OCI-LY3 (cell line): ENCODE measurements around the gene RAP1A.
"Not testable (repeated sequence)": the region's sequence is repeated elsewhere in the genome, so short reads cannot be mapped to it uniquely, and the experiment has no call there.

ENCODE experiments used
- H2AFZ ChIP-seq: fragments of 200-600, 300-600 bp; shearing (Covaris generic); 2 replicates; pipeline ENCODE4 v1.6.0; 2014; ENCODE audit warnings: antibody characterized with exemption, low read depth, low read length
- H3K27ac ChIP-seq: fragments of 200-600, 300-600 bp; sonication (generic); 2 replicates; pipeline ENCODE4 v1.5.1; 2014; ENCODE audit warnings: mild to moderate bottlenecking, low read length, moderate library complexity, mixed read lengths
- H3K27me3 ChIP-seq: fragments of 200-600, 300-600 bp; sonication (generic); 2 replicates; pipeline ENCODE4 v1.6.1; 2014; ENCODE audit warnings: low read depth, low read length, mixed read lengths
- H3K36me3 ChIP-seq: fragments of 200-600, 300-600 bp; sonication (generic); replicated peaks from 2 replicates; pipeline ENCODE3; 2014; ENCODE audit warnings: low read depth, low read length, mixed read lengths
- H3K4me1 ChIP-seq: fragments of 300-600, 200-600 bp; sonication (generic); 2 replicates; pipeline ENCODE4 v1.6.1; 2014; ENCODE audit warnings: low read length, mixed read lengths
- H3K4me2 ChIP-seq: fragments of 200-600, 300-600 bp; sonication (generic); 2 replicates; pipeline ENCODE4 v1.6.1; 2014; ENCODE audit warnings: low read length, mixed read lengths
- H3K4me3 ChIP-seq: fragments of 300-600, 200-600 bp; sonication (generic); 2 replicates; pipeline ENCODE4 v1.5.1; 2014; ENCODE audit warnings: antibody characterized with exemption, mild to moderate bottlenecking, low read length, moderate library complexity
- H3K79me2 ChIP-seq: fragments of 300-600, 200-600 bp; shearing (Covaris generic); 2 replicates; pipeline ENCODE4 v1.6.1; 2014; ENCODE audit warnings: mild to moderate bottlenecking, low read length, mixed read lengths
- H3K9ac ChIP-seq: fragments of 300-600, 200-600 bp; shearing (Covaris generic); 2 replicates; pipeline ENCODE4 v1.6.0; 2014; ENCODE audit warnings: mild to moderate bottlenecking, low read length, moderate library complexity
- H3K9me3 ChIP-seq: fragments of 200-600, 300-600 bp; shearing (Covaris generic); 2 replicates; pipeline ENCODE4 v1.6.1; 2014; ENCODE audit warnings: low read length, mixed read lengths; ENCODE audit not compliant: insufficient read depth
- H4K20me1 ChIP-seq: fragments of 200-600, 300-600 bp; sonication (generic); 2 replicates; pipeline ENCODE4 v1.6.1; 2016; ENCODE audit warnings: low read length, mixed read lengths; ENCODE audit not compliant: insufficient read depth
- EZH2phosphoT487 ChIP-seq: fragments of 200-600 bp; shearing (Covaris generic); IDR thresholded peaks from 2 replicates; pipeline ENCODE4 v1.6.1; 2018; ENCODE audit warnings: antibody characterized with exemption, mixed run types, low read depth
- TF ChIP-seq, protein P1 (sequence below): fragments of 200-600, 300-600 bp; sonication (generic); IDR thresholded peaks from 2 replicates; pipeline ENCODE4 v1.5.1; 2014; ENCODE audit warnings: antibody characterized with exemption, low read length, low read depth

RAP1A gene

GRCh38 chr1:111602974-111603373 lies 16.6 kb upstream of the RAP1A start:
- H3K79me2 ChIP-seq, result peaks cover 32% of the 10 kb centered on the region
- TF ChIP-seq EZH2phosphoT487, result no peak
- TF ChIP-seq, protein P1, sequence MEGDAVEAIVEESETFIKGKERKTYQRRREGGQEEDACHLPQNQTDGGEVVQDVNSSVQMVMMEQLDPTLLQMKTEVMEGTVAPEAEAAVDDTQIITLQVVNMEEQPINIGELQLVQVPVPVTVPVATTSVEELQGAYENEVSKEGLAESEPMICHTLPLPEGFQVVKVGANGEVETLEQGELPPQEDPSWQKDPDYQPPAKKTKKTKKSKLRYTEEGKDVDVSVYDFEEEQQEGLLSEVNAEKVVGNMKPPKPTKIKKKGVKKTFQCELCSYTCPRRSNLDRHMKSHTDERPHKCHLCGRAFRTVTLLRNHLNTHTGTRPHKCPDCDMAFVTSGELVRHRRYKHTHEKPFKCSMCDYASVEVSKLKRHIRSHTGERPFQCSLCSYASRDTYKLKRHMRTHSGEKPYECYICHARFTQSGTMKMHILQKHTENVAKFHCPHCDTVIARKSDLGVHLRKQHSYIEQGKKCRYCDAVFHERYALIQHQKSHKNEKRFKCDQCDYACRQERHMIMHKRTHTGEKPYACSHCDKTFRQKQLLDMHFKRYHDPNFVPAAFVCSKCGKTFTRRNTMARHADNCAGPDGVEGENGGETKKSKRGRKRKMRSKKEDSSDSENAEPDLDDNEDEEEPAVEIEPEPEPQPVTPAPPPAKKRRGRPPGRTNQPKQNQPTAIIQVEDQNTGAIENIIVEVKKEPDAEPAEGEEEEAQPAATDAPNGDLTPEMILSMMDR, result no peak
- peak overlapping the region; percentile 100 for H3K27ac ChIP-seq
- H3K36me3 ChIP-seq, result no peaks in the 10 kb centered on the region
- peak overlapping the region; percentile 37 for H3K4me3 ChIP-seq
- no peaks in the 10 kb centered on the region for H4K20me1 ChIP-seq
- no peaks in the 10 kb centered on the region for H3K9me3 ChIP-seq
- H3K4me2 ChIP-seq, result peak overlapping the region; percentile 90
- no peaks in the 10 kb centered on the region for H3K27me3 ChIP-seq
- H3K9ac ChIP-seq, result peak overlapping the region; percentile 95
- H2AFZ ChIP-seq, result no peak overlapping the region
- H3K4me1 ChIP-seq, result peaks cover 77% of the 10 kb centered on the region

- peak overlapping the region; percentile 100 for H3K27ac ChIP-seq
- peak overlapping the region; percentile 95 for H3K9ac ChIP-seq
- H4K20me1 ChIP-seq, result no peaks in the 10 kb centered on the region
- H2AFZ ChIP-seq, result no peak overlapping the region
- H3K27me3 ChIP-seq, result no peaks in the 10 kb centered on the region
- peak overlapping the region; percentile 90 for H3K4me2 ChIP-seq
- H3K4me1 ChIP-seq, result peaks cover 67% of the 10 kb centered on the region
- no peaks in the 10 kb centered on the region for H3K9me3 ChIP-seq
- no peaks in the 10 kb centered on the region for H3K36me3 ChIP-seq
- no peak overlapping the region; the same call in 1 of the 2 replicates for H3K4me3 ChIP-seq
- peaks cover 25% of the 10 kb centered on the region for H3K79me2 ChIP-seq
- TF ChIP-seq, protein P1, result no peak
These were observed 15.6 kb upstream of the RAP1A start for GRCh38 chr1:111603979-111604378.

DNA sequence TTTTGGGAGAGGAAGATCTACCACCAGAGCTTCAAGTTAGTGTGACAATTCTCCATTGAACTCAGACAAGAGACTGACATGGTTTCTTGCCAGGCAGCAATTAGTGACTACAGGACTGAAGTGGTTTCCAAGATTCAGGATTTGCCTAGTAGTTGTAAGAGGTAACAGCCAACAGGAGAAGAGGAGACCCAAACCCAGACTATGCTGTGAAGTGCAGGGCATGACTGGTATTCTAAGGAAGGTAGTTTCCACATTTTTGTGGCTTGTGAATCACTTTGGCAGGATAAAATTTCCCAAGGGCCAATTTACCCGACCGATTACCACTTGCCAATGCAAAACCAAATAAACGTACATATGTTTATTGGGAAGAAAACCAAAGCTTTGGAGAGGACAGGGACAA lies 14.7 kb upstream of the RAP1A start:
- Histone ChIP-seq H3K9me3 (no peaks in the 10 kb centered on the region), H3K4me3 (no peak overlapping the region), H3K4me1 (peaks cover 58% of the 10 kb centered on the region), H3K36me3 (no peaks in the 10 kb centered on the region), H3K27me3 (no peaks in the 10 kb centered on the region), H2AFZ (no peak overlapping the region), H3K79me2 (peaks cover 25% of the 10 kb centered on the region), H3K9ac (peak overlapping the region; percentile 95), H3K4me2 (no peak overlapping the region), H3K27ac (peak overlapping the region; percentile 100), H4K20me1 (no peaks in the 10 kb centered on the region)
- TF ChIP-seq, protein P1, result no peak
- TF ChIP-seq EZH2phosphoT487, result no peak

DNA sequence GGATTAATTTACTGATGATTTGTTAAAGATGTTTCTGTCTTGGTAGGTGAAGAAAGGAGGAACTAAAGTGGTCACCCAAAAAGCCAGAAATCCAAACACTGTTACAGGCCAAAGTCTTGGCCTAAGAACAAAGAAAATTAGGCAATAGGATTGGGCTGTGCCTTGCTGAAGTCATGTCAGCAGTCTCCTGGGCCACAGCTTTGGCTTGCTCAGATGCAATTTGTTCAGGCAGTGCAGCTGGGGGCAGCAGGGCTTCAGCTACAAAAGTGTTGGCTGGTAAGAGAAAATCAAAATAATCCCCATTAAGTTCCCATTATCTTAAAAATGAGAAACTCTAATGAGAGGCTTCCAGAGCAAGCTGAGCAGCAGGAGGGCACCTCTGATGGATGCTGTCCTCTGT lies 14.0 kb upstream of the RAP1A start:
- Histone ChIP-seq H3K79me2 (peaks cover 25% of the 10 kb centered on the region), H3K27me3 (no peaks in the 10 kb centered on the region), H3K4me3 (no peak overlapping the region), H3K4me2 (no peak overlapping the region), H3K36me3 (no peaks in the 10 kb centered on the region), H3K9ac (no peak overlapping the region), H3K4me1 (peaks cover 51% of the 10 kb centered on the region), H3K9me3 (no peaks in the 10 kb centered on the region), H2AFZ (no peak overlapping the region), H3K27ac (0 out of 2 replicates have a peak overlapping the region, but pooled peaks have one; percentile 0), H4K20me1 (no peaks in the 10 kb centered on the region)
- TF ChIP-seq, protein P1, result no peak
- no peak for TF ChIP-seq EZH2phosphoT487

DNA sequence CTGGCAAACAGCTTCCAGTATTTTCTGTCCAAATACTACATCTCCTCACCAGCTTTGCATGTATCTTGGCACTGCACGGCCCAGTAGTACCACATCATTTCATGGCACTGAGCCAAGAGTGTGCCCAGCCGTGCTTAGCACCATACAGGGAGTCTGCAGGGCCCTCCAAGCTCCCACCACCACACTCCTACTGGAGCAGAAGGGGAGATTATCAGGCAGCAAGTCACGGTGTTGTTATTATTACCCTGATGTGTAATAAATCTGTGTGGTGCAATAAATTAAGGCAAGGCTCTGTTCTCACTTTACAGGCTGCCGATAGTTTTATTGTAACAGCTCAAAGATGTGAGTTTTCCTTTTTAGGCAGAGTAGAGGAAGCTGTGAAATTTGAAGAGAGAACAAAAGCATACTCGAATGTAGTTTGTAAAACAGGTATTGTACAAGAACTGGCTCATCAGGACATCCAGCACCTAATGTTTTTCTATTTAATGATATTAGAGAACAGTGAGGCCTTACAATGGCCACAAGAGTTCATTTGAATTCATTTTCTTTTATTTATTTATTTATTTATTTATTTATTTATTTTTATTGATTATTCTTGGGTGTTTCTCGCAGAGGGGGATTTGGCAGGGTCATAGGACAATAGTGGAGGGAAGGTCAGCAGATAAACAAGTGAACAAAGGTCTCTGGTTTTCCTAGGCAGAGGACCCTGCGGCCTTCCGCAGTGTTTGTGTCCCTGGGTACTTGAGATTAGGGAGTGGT lies 13.0 kb upstream of the RAP1A start:
- not testable (repeated sequence) for H3K27ac ChIP-seq, H3K36me3 ChIP-seq, H3K4me3 ChIP-seq, H3K4me2 ChIP-seq, H3K9me3 ChIP-seq, H4K20me1 ChIP-seq, H3K9ac ChIP-seq, H3K27me3 ChIP-seq, H2AFZ ChIP-seq
- peaks cover 48% of the 10 kb centered on the region for H3K4me1 ChIP-seq
- peaks cover 25% of the 10 kb centered on the region for H3K79me2 ChIP-seq

GRCh38 chr1:111608528-111608927 lies 11.1 kb upstream of the RAP1A start:
- H3K27ac ChIP-seq, H3K4me3 ChIP-seq, H3K9ac ChIP-seq, H4K20me1 ChIP-seq, H2AFZ ChIP-seq, H3K4me2 ChIP-seq, H3K79me2 ChIP-seq, H3K9me3 ChIP-seq, H3K27me3 ChIP-seq, H3K36me3 ChIP-seq: not testable (repeated sequence)
- H3K4me1 ChIP-seq, result peaks cover 31% of the 10 kb centered on the region
